GM23338 (cell line): ENCODE results near the gene TUBB. TPM values are rescaled to one million over a fixed set of nuclear protein-coding genes. Genes with fewer than 3 reads are reported as not detected.

Experiments used
- ATAC-seq: fragments of 200-7000 bp; cut with Tn5 transposase; 3 replicates; pipeline ENCODE4 v1.9.1; 2020
- DNase-seq: peaks from one replicate; pipeline ENCODE4 v3.0.0-alpha.2; 2015; ENCODE audit warnings: low spot score
- H2AFZ ChIP-seq: fragments of 200-600 bp; sonication (generic); 2 replicates; pipeline ENCODE4 v1.8.0; 2016; ENCODE audit warnings: antibody characterized with exemption, mild to moderate bottlenecking, moderate library complexity
- H3F3A ChIP-seq: fragments of 200-600 bp; sonication (generic); replicated peaks from 2 replicates; pipeline ENCODE4 v1.8.0; 2017; ENCODE audit warnings: antibody characterized with exemption, mixed run types, low read depth
- H3K27ac ChIP-seq: fragments of 200-600 bp; sonication (generic); 2 replicates; pipeline ENCODE4 v1.6.1; 2016; ENCODE audit warnings: low read depth
- H3K27me3 ChIP-seq: fragments of 200-600 bp; sonication (generic); 2 replicates; pipeline ENCODE4 v1.8.0; 2016; ENCODE audit warnings: mild to moderate bottlenecking, mixed run types, moderate library complexity; ENCODE audit not compliant: insufficient read depth
- H3K36me3 ChIP-seq: fragments of 200-600 bp; sonication (generic); 2 replicates; pipeline ENCODE4 v1.8.0; 2016; ENCODE audit warnings: mild to moderate bottlenecking; ENCODE audit not compliant: insufficient read depth
- H3K4me1 ChIP-seq: fragments of 200-600 bp; sonication (generic); 2 replicates; pipeline ENCODE4 v1.8.0; 2016; ENCODE audit warnings: mild to moderate bottlenecking, moderate library complexity; ENCODE audit not compliant: insufficient read depth
- H3K4me2 ChIP-seq: fragments of 200-600 bp; sonication (generic); 2 replicates; pipeline ENCODE4 v1.7.1; 2017; ENCODE audit warnings: mixed run types
- H3K4me3 ChIP-seq: fragments of 200-600 bp; sonication (generic); 2 replicates; pipeline ENCODE4 v1.6.1; 2016; ENCODE audit warnings: mixed run types
- H3K79me2 ChIP-seq: fragments of 200-600 bp; sonication (generic); replicated peaks from 2 replicates; pipeline ENCODE4 v1.8.0; 2017; ENCODE audit warnings: mild to moderate bottlenecking; ENCODE audit not compliant: insufficient read depth
- H3K9me2 ChIP-seq: fragments of 200-600 bp; sonication (generic); 2 replicates; pipeline ENCODE4 v1.8.0; 2017; ENCODE audit not compliant: insufficient read depth
- H4K20me1 ChIP-seq: fragments of 200-600 bp; sonication (generic); replicated peaks from 2 replicates; pipeline ENCODE4 v1.8.0; 2017; ENCODE audit warnings: mild to moderate bottlenecking; ENCODE audit not compliant: insufficient read depth
- H3K27ac Mint-ChIP-seq: 2 replicates; pipeline ENCODE4 v1.8.0; 2020; ENCODE audit warnings: inconsistent platforms, mild to moderate bottlenecking, moderate library complexity, mixed read lengths
- H3K27me3 Mint-ChIP-seq: 3 replicates; pipeline ENCODE4 v1.8.0; 2022; ENCODE audit warnings: low read depth, mild to moderate bottlenecking, moderate library complexity, mixed read lengths, inconsistent platforms; ENCODE audit not compliant: insufficient read depth, poor library complexity
- H3K36me3 Mint-ChIP-seq: 3 replicates; pipeline ENCODE4 v1.8.0; 2021; ENCODE audit warnings: low read depth, mild to moderate bottlenecking, inconsistent platforms, moderate library complexity, mixed read lengths
- H3K4me1 Mint-ChIP-seq: 3 replicates; pipeline ENCODE4 v1.8.0; 2020; ENCODE audit warnings: mild to moderate bottlenecking, inconsistent platforms, mixed read lengths
- H3K4me3 Mint-ChIP-seq: 3 replicates; pipeline ENCODE4 v1.8.0; 2021; ENCODE audit warnings: moderate library complexity, mild to moderate bottlenecking, inconsistent platforms, mixed read lengths
- H3K9me3 Mint-ChIP-seq: 3 replicates; pipeline ENCODE4 v1.8.0; 2020; ENCODE audit warnings: moderate library complexity, mild to moderate bottlenecking, inconsistent platforms, mixed read lengths
- CTCF ChIP-seq, 2 experiments: fragments of 200-600 bp in 1 of 2; sonication (generic) in 1 of 2; conservative IDR thresholded peaks; 2 replicates each; pipeline versions ENCODE4 v1.5.1 to v1.6.1; 2016 to 2017; ENCODE audit warnings: antibody characterized with exemption in 2 of 2, low read depth in 2 of 2, mild to moderate bottlenecking in 2 of 2, moderate library complexity in 1 of 2
- ETS1 ChIP-seq: IDR thresholded peaks from 2 replicates; pipeline ENCODE4 v1.6.1; 2016; ENCODE audit warnings: antibody characterized with exemption
- EZH2 ChIP-seq: fragments of 200-600 bp; sonication (generic); IDR thresholded peaks from one replicate; pipeline ENCODE4 v1.8.0; 2017; ENCODE audit warnings: antibody characterized with exemption, mild to moderate bottlenecking, low read depth; ENCODE audit not compliant: unreplicated experiment
- EZH2phosphoT487 ChIP-seq: fragments of 200-600 bp; sonication (generic); IDR thresholded peaks from one replicate; pipeline ENCODE4 v1.8.1; 2018; ENCODE audit warnings: antibody characterized with exemption; ENCODE audit not compliant: unreplicated experiment
- JUNB ChIP-seq: IDR thresholded peaks from one replicate; pipeline ENCODE4 v1.6.1; 2016; ENCODE audit warnings: antibody characterized with exemption; ENCODE audit not compliant: unreplicated experiment
- NANOG ChIP-seq: IDR thresholded peaks from 2 replicates; pipeline ENCODE4 v1.6.1; 2016; ENCODE audit warnings: antibody characterized with exemption, borderline replicate concordance
- POLR2AphosphoS5 ChIP-seq: IDR thresholded peaks from 2 replicates; pipeline ENCODE4 v1.6.1; 2016; ENCODE audit warnings: antibody characterized with exemption, low read depth
- REST ChIP-seq: IDR thresholded peaks from one replicate; pipeline ENCODE4 v1.6.1; 2018; ENCODE audit warnings: antibody characterized with exemption; ENCODE audit not compliant: unreplicated experiment
- STAT1 ChIP-seq: IDR thresholded peaks from one replicate; pipeline ENCODE4 v1.6.1; 2016; ENCODE audit warnings: antibody characterized with exemption; ENCODE audit not compliant: unreplicated experiment
- ZNF114 ChIP-seq: fragments of 250-450 bp; sonication (Bioruptor Pico); IDR thresholded peaks from 2 replicates; pipeline ENCODE4 v1.5.0; 2020; ENCODE audit warnings: mild to moderate bottlenecking, moderate library complexity
- polyA plus RNA-seq: library from polyadenylated mRNA; unstranded; fragments of >200 nt; fragmentation: Nextera tagmentation; extraction: Ambion mirVana; gene quantifications from 2 replicates; pipeline ENCODE4 v1.2.1, GENCODE V29; 2016
- total RNA-seq: library from RNA; depleted of rRNA; stranded (reverse); fragments of >200 nt; shearing (Covaris generic); gene quantifications from 2 replicates; pipeline ENCODE4 v1.2.3, GENCODE V29; 2014

TUBB gene
- total and polyA plus RNA-seq, 2 experiments from 2014 or later = 1,041 to 1,704 TPM

- Histone ChIP-seq H3K4me2 (no peak overlapping the region), H2AFZ (no peak overlapping the region), H3K4me1 (peaks cover under 1% of the 10 kb centered on the region; the same call in 1 of the 2 replicates), H3F3A (0 out of 2 replicates have a peak, but pooled peaks cover 6% of the 10 kb centered on the region), H3K4me3 (no peak overlapping the region), H3K9me2 (no peaks in the 10 kb centered on the region), H4K20me1 (no peaks in the 10 kb centered on the region; the same call in 1 of the 2 replicates), H3K79me2 (no peaks in the 10 kb centered on the region), H3K27me3 (no peaks in the 10 kb centered on the region), H3K27ac (no peak overlapping the region), H3K36me3 (peaks cover 11% of the 10 kb centered on the region)
- Mint-ChIP-seq H3K9me3 (no peaks in the 10 kb centered on the region), H3K4me3 (no peak overlapping the region), H3K27me3 (peaks cover 7% of the 10 kb centered on the region), H3K27ac (no peak overlapping the region), H3K36me3 (peaks cover 11% of the 10 kb centered on the region), H3K4me1 (peaks cover 10% of the 10 kb centered on the region; the same call in 2 of the 3 replicates)
- ATAC-seq (no peak), DNase-seq (no peak)
- TF ChIP-seq EZH2phosphoT487 = no peak
Measured at GRCh38 chr6:30696432-30696831, 23.7 kb upstream of the TUBB start.

- no peaks in the 10 kb centered on the region for H3K27me3 ChIP-seq
- no peaks in the 10 kb centered on the region for H3K9me2 ChIP-seq
- no peak overlapping the region for H3K27ac ChIP-seq
- Mint-ChIP-seq H3K27me3 (peaks cover 10% of the 10 kb centered on the region), H3K4me3 (no peak overlapping the region; the same call in 2 of the 3 replicates), H3K9me3 (no peaks in the 10 kb centered on the region; the same call in 2 of the 3 replicates), H3K36me3 (peaks cover 45% of the 10 kb centered on the region), H3K27ac (peak overlapping the region; percentile 76), H3K4me1 (peaks cover 5% of the 10 kb centered on the region; the same call in 2 of the 3 replicates)
- H3K79me2 ChIP-seq = no peaks in the 10 kb centered on the region
- H2AFZ ChIP-seq = no peak overlapping the region
- ATAC-seq (peak; percentile 73), DNase-seq (peak; percentile 32)
- no peaks in the 10 kb centered on the region for H3K4me1 ChIP-seq
- H3K4me3 ChIP-seq = no peak overlapping the region
- H3K4me2 ChIP-seq = no peak overlapping the region
- 0 out of 2 replicates have a peak, but pooled peaks cover 6% of the 10 kb centered on the region for H3F3A ChIP-seq
- H4K20me1 ChIP-seq = no peaks in the 10 kb centered on the region; the same call in 1 of the 2 replicates
- peaks cover 18% of the 10 kb centered on the region for H3K36me3 ChIP-seq
- no peak for TF ChIP-seq CTCF (conservative IDR thresholded peaks at IDR 0.05; ENCODE audit: low read depth in 2 of 2)
- no peak for TF ChIP-seq POLR2AphosphoS5
- no peak for TF ChIP-seq EZH2phosphoT487
- no peak for TF ChIP-seq JUNB
- TF ChIP-seq EZH2 = no peak
- TF ChIP-seq ZNF114 (CRISPR knock-in tag) = no peak
- TF ChIP-seq ETS1 = no peak
- no peak for TF ChIP-seq NANOG
- no peak for TF ChIP-seq REST
- TF ChIP-seq STAT1 = no peak
Measured at GRCh38 chr6:30700340-30700739, 19.8 kb upstream of the TUBB start.
